HG03439 (cell line): ENCODE measurements around the gene CDH4.
"Not testable (repeated sequence)": the region's sequence is repeated elsewhere in the genome, so short reads cannot be mapped to it uniquely, and the experiment has no call there.

Experiments used
- ATAC-seq: cut with Tn5 transposase; IDR thresholded peaks from one replicate; pipeline ENCODE4 v1.9.1; 2021; ENCODE audit warnings: mild to moderate bottlenecking, moderate library complexity; ENCODE audit not compliant: unreplicated experiment

The CDH4 gene

DNA sequence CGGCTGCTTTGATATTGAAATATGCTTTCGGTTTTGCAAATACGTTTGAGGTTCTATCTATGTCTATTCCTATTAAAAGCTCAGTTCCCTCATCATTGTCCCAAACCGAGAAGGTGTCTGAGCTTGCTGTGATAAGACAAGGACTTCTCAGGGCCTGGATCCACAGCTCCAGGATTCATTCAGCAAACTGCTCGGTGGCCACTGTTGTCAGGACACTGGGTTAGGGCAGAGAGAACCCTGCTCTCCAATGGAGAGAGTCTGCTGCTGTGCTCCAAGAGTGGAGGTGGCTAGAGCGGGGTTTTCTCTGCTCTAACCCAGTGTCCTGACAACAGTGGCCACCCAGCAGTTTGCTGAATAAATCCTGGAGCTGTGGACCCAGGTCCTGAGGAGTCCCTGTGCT lies 198.5 kb downstream of the CDH4 start:
- no peak for ATAC-seq

DNA sequence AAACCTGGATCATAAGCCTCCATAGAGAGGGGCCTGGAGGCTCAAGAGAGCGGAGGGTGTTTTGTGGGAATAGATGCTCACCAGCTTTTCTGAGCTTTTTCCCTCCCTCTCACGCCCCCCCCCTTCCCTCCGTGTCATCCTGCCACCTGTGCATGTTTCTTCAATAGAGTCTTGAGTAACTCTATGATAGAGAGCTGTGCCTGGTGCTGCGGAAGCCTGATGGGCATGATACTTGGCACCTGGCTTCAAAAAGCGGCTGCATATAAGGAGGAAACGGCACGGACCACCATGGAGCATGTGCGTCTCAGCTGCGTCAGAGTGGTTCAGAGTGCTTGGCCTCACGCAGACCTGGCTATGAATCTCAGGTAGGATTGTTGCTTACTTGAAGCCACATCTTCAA lies 198.9 kb downstream of the CDH4 start:
- no peak for ATAC-seq

DNA sequence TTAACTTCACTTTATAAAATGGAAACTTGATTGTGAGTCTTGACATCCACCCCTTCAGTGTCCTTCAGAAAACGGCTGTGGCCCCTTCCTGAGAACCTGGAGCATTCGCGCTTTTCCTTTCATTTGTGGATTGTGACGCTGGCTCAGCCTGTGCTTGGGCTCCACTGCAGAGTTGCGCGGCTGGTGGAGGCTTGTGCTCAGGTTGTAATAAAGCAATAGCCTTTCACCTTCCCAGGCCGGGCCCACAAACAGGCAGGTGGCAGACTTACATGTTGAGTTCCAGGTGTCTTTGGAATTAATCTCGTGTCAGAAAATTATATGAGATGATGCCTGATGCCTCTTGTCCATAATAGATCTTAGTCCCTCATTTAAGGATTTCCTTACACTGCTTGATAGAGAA lies 199.9 kb downstream of the CDH4 start:
- ATAC-seq: no peak

DNA sequence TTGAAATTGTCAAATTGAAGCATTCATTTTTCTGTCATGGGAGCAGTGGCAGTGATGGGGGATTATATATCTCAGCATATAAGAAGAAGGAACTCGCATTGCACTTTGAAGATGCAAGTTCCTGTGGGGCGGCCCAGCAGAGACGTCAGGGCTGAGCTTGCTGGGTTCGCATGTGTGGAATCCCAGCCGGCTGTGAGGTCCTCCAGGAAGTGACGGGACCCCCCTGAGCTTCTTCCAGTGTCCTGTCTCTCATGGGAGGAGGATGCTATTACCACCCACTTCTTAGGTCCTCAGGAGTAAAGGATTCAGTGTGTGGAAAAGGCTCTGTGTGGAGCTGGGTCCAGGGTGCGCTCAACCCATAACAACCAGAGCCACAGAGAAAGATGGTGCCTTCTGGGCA lies 201.2 kb downstream of the CDH4 start:
- no peak for ATAC-seq

DNA sequence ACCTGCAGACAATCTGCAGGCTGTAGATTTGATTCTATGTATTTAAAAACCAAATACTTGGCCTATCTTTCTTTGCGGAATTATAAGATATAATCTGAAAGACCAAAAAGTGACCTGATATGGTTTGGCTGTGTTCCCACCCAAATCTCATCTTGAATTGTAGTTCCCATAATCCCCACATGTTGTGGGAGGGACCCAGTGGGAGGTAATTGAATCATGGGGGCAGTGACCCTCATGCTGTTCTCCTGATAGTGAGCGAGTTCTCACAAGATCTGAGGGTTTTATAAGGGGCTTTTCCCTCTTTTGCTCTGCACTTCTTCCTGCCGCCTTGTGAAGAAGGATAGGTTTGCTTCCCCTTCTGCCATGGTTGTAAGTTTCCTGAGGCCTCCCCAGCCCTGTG lies 201.6 kb downstream of the CDH4 start:
- not testable (repeated sequence) for ATAC-seq

DNA sequence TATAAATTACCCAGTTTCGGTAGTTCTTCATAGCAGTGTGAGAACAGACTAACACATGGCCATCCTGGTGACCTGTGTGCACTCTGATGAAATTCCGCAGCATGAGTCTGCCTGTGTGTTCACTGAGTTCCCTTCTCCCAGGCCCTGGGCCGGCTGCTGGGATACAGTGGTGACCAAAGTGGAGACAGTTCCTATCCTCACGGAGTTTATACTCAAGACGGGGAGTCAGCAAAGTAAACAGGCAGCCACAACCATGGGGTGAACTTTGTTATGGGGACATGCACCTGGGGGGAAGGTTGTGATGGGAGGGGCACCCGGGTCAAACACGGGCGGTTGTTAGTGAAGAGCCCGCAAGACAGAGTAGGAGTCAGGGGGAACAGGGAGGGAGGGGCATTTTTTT lies 202.0 kb downstream of the CDH4 start:
- no peak for ATAC-seq

DNA sequence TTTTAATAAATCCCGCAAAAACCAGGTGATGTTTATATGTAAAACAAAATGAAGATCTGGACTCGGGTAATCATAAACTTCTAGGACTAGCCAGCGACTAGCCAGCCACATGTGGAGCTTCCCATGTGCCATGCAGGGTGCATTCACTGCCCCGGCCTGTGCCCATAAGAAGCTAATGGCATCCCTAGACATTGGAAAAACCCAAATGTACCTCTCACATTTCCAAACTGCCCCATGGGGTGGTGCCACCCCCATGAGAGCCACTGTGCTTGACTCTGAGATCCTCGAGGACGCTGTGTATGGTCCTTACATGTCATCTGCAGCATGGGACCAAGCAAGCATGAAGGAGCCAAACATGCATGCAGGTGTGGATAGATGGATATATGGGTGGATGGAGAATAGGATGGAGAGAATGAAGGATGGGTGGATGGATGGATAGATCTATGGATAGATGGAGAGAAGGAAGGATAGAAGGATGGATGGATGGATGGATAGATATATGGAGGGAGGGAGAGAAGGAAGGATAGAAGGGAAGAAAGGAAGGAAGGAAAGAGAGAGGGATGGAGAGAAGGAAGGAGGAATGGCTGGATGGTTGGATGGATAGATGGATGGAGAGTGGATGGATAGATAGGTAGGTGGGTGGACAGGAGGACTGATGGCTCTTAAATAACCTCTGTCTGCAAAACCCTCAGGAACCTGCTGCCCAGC lies 203.6 kb downstream of the CDH4 start:
- no peak for ATAC-seq

DNA sequence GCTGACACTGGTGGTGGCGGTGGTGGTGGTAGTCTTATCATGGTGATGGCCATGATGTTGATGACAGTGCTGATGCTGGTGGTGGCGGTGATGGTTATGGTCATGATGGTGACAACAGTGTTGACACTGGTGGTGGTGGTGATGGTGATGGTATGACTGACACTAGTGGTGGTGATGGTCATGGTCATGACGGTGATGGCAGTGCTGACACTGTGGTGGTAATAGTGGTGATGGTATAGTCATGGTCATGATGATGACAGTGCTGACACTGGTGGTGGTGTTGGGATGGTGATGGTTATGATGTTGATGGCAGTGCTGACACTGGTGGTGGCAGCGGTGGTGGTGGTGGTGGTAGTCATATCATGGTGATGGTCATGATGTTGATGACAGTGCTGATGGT lies 205.7 kb downstream of the CDH4 start:
- ATAC-seq: no peak

DNA sequence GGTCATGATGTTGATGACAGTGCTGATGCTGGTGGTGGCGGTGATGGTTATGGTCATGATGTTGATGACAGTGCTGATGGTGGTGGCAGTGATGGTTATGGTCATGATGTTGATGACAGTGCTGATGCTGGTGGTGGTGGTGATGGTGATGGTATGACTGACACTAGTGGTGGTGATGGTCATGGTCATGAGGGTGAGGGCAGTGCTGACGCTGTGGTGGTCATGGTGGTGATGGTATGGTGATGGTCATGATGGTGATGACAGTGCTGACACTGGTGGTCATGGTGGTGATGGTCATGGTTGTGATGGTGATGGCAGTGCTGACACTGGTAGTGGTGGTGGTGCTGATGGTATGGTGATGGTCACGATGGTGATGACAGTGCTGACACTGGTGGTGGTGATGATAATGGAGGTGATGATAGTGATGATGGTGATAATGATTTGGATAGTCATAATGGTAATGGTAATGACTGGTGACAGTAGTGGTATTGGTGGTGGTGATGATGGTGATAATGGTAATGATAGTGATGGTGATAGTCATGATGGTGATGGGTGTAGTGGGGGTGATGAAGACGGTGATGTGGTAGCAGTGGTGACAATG lies 206.2 kb downstream of the CDH4 start:
- no peak for ATAC-seq

DNA sequence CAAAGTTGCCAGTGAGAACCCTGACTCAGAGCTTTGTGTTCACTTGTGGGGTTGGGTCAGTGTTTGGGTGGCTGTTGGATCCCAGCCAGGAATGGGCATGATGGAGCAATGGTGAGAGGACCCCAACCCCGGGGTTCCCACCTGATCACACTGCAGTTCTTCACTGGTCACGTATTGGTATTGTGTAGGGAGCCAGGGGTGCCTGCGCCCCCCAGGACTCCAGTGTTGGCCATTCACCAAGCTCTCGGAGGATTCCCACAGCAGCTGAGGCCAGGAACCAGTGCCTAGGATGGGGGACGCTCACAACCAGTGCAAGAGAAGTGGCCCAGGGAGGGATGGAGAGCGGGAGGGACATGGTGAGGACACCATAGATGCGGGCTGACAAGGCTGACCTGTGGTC lies 207.2 kb downstream of the CDH4 start:
- ATAC-seq: no peak

DNA sequence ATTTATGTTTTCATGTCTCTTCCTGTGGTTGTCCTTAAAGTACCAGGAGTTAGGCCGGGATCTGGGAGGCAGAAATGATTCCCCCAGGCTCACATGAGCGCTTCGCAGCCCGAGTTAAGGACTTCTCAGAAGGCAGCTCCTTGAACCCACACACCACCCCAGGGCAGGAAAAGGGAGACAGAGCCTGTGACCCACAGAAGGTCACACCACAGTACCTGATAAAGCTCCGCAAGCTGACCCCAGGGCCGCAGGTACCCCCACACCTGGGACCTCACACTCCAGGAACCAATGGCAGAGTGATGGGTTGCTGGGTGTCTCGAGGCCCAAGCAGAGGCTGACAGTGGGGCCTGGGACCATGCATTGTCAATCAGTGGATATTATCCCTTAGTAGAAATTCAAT lies 207.6 kb downstream of the CDH4 start:
- no peak for ATAC-seq

DNA sequence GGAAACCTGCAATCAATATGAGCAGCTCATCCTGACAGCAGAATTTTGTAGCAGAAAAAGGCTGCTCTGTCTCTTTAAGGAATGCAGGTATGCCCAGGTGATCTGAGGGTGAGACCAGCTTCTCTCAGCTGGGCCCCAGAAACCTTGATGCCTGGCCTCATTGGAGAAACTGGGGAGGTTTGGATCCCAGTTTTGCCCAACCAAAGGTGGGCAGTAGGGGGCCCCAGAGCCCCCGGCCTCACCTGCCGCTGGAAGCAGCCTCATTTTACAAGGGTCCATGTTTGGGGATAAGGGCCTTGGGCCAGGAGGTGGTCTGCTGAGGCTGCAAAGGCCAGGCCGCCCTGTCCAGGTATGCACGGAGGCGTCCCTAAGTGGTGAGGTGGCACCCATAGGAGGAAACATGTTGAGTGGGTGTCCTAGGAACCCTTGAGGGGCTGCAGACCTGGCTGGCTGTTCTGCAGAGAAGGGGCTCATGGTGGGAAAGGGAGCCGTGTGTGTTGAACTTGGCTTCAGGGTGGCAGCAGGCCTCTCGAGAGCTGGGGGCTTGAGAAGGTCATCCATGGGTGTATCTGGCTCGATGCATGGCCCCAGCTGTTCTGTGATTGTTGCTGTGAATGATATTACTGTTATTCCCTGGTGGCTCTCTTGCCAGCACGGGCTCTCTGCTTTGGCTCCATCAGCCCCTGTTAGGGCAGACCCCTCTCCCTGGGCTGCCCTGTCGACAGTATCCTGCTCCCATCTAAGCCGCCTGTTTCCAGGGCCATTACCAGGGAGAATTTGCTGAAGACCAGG lies 208.4 kb downstream of the CDH4 start:
- ATAC-seq: no peak

DNA sequence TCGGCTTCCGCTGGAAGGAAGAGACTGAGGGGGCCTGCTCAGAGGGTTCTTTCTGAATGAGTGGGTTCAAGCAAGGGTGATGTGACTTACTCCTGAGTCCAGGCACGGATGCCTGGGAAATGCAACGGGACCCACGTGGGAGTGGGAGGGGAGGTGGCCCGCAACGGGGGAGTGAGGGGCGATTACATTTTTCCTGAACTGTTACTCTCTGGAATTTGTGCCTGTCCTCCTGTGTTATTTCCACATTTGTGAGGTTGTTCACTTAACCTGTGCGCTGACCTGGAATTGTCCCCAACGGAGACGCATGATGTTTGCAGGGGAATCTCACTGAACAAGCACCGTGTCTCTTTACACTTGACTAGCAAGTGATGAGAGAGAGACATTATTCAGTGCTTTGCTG lies 209.4 kb downstream of the CDH4 start:
- ATAC-seq: no peak

DNA sequence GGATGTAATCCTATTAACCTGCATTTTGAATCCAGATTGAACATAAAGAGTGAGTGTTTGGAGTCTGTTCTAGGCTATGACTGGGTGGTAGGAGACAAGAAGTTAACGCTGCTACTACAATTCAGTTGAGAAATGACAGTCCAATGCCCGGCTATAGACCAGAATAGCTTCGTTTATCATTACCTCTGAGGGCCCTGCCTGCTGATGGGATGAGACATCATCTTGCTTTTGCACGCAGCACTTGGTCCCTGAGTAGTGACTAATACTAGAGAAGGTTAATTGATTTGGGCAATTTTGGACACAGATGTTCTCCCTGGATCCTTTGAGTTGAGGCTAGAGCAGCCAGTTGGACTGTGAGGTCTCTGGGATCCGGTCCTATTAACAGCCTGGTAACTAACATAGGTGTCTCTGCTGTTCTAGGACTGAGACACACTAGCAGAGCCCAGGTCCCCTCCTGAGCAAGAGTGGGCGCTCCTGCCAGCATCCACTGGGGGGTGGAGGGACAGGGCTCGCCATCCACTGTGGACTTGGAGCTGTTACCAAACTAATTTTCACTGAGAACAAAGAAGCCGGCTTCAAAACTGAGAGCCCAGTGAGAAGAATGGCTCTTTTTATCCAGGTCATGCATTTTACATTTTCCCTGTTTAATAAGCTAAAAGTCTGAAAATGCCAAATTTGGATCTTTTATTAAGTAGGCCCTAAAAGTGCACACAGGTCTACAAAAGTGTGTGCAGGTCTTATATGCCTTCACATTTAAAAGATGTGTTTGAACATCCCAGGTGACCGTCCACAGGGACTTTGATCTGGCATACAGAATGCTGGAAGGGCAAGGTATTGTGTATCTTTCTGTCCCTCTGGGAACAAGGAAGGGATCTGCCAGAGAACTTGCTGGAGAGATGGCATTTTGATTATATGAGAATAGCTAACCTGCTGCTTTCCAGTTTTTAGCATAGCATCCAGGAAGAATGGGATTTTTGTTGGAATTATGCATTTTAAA lies 212.5 kb downstream of the CDH4 start:
- ATAC-seq: no peak

DNA sequence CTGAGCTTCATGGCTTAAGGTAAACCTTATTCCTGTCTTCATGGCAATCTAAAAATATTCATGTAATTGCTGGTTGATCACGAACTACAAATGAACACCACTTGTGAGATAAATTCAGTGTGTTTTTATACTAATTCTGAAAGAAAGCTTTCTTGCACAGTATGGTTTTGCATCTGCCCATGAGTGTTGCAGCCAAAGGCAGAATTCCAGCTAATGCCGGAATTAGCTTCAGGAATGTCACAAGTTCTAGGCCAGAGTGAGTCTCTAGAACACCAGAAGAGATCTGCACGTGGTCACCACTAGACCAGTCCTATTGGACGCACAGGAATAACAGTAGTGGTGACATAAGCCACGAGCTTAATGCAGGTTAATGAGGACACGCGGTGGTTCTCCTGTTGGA lies 223.7 kb downstream of the CDH4 start:
- ATAC-seq: no peak

DNA sequence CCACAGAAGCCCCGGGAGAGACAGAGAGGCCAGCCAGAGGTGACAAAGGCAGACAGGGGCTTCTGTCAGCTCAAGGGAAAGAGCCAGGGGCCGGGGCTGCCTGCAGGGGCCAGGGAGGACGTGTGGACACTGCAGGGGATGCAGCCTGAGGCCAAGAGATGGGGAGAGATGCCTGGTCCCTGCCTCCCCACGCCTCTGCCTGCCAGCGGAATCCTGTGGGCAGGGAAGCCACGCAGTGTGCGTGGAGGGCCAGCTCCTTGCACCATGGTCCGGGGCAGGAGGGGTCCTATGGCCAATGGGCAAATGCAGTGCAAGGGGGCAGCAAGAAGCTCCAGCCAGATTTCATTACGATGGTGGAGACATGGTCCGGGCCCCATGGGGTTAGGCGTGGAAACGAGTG lies 224.9 kb downstream of the CDH4 start:
- no peak for ATAC-seq

DNA sequence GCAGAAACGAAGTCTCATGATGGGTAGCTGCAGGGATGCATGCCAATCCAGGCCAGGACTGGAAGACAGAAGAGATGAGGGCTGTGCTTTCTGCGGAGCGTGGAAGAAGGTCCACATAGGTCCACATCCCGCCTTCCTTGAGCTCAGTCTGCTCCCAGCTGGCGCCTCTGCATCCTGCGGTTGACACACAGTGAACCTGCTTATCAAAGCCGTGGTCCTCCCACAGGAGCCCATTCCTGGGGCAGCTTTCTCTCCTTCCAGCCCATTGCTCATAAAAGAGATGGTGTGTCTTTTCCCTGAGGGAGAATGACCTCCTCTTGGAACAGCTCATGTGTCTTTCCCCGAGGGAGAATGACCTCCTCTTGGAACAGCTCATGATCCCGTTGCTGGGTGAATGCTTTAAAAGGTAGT lies 225.4 kb downstream of the CDH4 start:
- no peak for ATAC-seq

DNA sequence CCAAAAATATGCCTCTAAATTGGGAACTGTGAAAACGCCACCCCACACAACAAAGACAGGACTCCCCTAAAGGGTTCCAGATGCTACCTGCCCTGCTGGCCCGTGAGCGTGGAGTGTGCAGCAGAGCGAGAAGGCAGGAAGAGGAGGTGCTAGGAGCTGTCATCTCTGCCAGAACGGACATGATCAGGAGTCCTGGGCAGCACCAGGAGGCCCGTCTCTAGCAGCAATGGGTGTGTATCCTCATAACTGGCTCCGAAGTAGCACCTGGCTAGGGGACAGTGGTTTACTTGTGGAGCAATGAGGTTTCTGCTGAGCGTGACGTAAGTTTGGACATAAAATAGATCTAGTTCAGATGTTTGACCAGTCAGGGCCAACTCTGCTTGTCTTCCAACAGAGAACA lies 226.0 kb downstream of the CDH4 start:
- no peak for ATAC-seq

DNA sequence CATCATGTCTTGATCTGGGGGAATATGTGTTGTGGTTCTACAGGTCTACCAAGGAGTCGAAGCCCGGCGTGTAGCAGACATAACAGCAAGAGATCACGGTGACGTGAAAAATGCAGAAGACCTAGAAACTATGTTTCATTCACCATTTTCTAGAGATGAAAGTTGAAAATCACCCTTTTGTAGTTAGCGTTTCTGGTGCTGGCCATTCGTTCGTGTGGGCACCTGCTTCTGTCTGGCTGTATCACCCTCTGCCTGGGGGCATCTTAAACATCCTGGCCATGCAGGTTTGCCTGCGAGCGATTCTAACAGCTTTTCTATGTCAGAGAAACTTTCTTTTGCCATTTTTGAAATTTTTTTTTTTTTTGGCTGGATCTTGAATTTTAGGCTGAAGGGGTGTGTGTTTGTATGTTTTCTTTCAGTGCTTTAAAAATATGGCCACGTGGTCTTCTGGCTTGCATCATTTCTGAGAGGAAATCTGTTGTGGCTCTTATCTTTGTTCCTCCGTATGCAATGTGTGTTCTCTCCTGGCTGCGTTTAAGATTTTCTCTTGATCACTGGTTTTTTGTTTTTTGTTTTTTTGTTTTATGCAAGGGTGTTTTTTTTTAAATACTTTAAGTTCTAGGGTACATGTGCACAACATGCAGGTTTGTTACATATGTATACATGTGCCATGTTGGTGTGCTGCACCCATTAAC lies 226.7 kb downstream of the CDH4 start:
- no peak for ATAC-seq

DNA sequence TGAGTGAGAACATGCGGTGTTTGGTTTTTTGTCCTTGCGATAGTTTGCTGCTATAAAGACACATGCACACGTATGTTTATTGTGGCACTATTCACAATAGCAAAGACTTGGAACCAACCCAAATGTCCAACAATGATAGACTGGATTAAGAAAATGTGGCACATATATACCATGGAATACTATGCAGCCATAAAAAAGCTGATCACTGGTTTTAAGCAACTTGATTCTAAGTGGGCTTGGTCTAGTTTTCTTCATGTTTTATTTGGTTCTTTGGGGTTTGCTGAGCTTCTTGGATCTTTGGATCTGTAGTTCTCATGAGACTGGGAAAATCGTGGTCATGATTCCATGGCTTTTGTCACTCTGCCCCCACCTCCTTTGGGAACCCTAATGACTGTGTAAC lies 227.4 kb downstream of the CDH4 start:
- ATAC-seq: not testable (repeated sequence)
